Caco-2 (cell line): ENCODE data around the gene CCDC61. TPM values are rescaled to one million over a fixed set of nuclear protein-coding genes. Genes with fewer than 3 reads are reported as not detected.

Experiments used
- BruUV-seq: library from RNA; stranded (reverse); fragments of 400-500 nt; replicated peaks from 2 replicates; lab custom pipeline; 2021; lab: Mats Ljungman, UMichigan
- CTCF ChIA-PET: fragments of 300-600 bp; sonication (Branson Sonifier 250); formaldehyde crosslinking; loops from one replicate; lab custom pipeline; 2022; ENCODE audit warnings: antibody characterized with exemption; lab: Charles Lee
- POLR2A ChIA-PET: fragments of 300-600 bp; sonication (Branson Sonifier 250); formaldehyde crosslinking; loops from one replicate; lab custom pipeline; 2022; ENCODE audit warnings: antibody characterized with exemption; lab: Charles Lee
- DNase-seq, 2 experiments: peaks; one replicate each; pipeline versions ENCODE4 v3.0.0 to v3.0.0-alpha.2; 2020 to 2022
- H3K27me3 ChIP-seq: replicated peaks from 2 replicates; pipeline ENCODE4 v1.6.0; 2011; ENCODE audit warnings: low read length; ENCODE audit not compliant: control insufficient read depth, insufficient read depth
- H3K36me3 ChIP-seq: 2 replicates; pipeline ENCODE4 v1.5.1; 2011; ENCODE audit warnings: low read length; ENCODE audit not compliant: control insufficient read depth, insufficient read depth
- H3K4me1 ChIP-seq: fragments of 250-450 bp; sonication (Bioruptor Pico); 2 replicates; pipeline ENCODE4 v1.5.1; 2020; ENCODE audit warnings: mild to moderate bottlenecking
- H3K4me3 ChIP-seq: 2 replicates; pipeline ENCODE4 v1.5.1; 2011; ENCODE audit warnings: low read depth, mild to moderate bottlenecking, control low read depth, low read length
- H3K9me3 ChIP-seq: fragments of 250-450 bp; sonication (Bioruptor Pico); 2 replicates; pipeline ENCODE4 v1.5.1; 2020; ENCODE audit warnings: mild to moderate bottlenecking, moderate library complexity
- H3K27ac Mint-ChIP-seq: one replicate; pipeline ENCODE4 v1.8.0; 2022; ENCODE audit warnings: mixed read lengths; ENCODE audit not compliant: unreplicated experiment
- H3K27me3 Mint-ChIP-seq: one replicate; pipeline ENCODE4 v1.8.0; 2022; ENCODE audit warnings: mixed read lengths; ENCODE audit not compliant: insufficient read depth, unreplicated experiment
- H3K36me3 Mint-ChIP-seq: one replicate; pipeline ENCODE4 v1.8.0; 2022; ENCODE audit warnings: mild to moderate bottlenecking, mixed read lengths; ENCODE audit not compliant: insufficient read depth, unreplicated experiment
- H3K4me1 Mint-ChIP-seq: one replicate; pipeline ENCODE4 v1.8.0; 2022; ENCODE audit warnings: low read depth, mixed read lengths; ENCODE audit not compliant: unreplicated experiment
- H3K4me3 Mint-ChIP-seq: one replicate; pipeline ENCODE4 v1.8.0; 2022; ENCODE audit warnings: mild to moderate bottlenecking, moderate library complexity, mixed read lengths; ENCODE audit not compliant: unreplicated experiment
- H3K9me3 Mint-ChIP-seq: one replicate; pipeline ENCODE4 v1.8.0; 2022; ENCODE audit warnings: mixed read lengths; ENCODE audit not compliant: unreplicated experiment
- intact Hi-C: fragments of 100-400 bp; cut with micrococcal nuclease; formaldehyde crosslinking; loops from one replicate; pipeline ENCODE4 v1.10.0; 2022; ENCODE audit not compliant: unreplicated experiment
- total RNA-seq: library from RNA; stranded (reverse); gene quantifications from 2 replicates; pipeline ENCODE4 v1.2.3, GENCODE V29; 2022
- TF ChIP-seq, protein P1 (sequence below), 2 experiments: fragments of 200-600 bp in 1 of 2; IDR thresholded peaks; 1 replicate in 1 of 2; 2 replicates in 1 of 2; pipeline versions ENCODE4 v1.5.1 to v1.8.0; 2011 to 2022; ENCODE audit warnings: antibody characterized with exemption in 1 of 2, control low read depth in 1 of 2, inconsistent platforms in 1 of 2, low read depth in 1 of 2, low read length in 1 of 2, mild to moderate bottlenecking in 1 of 2, moderate library complexity in 1 of 2; ENCODE audit not compliant: insufficient read depth in 1 of 2, severe bottlenecking in 1 of 2, unreplicated experiment in 1 of 2

Gene CCDC61
- total RNA-seq, 1 experiment from 2014 or later, result 21.1 TPM

DNA sequence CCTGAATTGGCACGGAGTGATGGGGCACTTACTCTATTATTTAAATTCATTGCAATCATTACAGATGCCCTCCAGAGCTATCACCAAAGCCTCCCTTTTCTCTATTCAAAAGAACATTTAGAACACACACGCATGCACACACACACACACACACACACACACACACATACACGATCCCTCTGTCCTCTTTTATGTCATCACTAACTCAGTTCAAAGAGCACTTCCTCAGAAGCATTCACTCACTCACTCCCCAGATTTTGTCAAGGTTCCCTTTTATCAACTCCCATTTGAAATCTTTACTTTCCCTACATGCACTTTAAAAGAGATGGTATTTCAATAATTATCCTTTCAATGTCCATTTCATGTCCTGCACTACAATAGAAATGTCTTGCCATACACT, 67.9 kb downstream of the CCDC61 start:
- Mint-ChIP-seq H3K4me1 (peaks cover 5% of the 10 kb centered on the region), H3K27ac (no peak overlapping the region), H3K4me3 (no peak overlapping the region), H3K27me3 (no peaks in the 10 kb centered on the region), H3K9me3 (peaks cover 18% of the 10 kb centered on the region), H3K36me3 (peaks cover 5% of the 10 kb centered on the region)
- no TSS peak for BruUV-seq
- ChIA-PET POLR2A (no interaction called here), CTCF (no interaction called here)
- intact Hi-C loops, result no loop called here
- no peak for DNase-seq
- no peak overlapping the region for H3K4me3 ChIP-seq
- H3K9me3 ChIP-seq, result peaks cover 16% of the 10 kb centered on the region
- TF ChIP-seq, protein P1, sequence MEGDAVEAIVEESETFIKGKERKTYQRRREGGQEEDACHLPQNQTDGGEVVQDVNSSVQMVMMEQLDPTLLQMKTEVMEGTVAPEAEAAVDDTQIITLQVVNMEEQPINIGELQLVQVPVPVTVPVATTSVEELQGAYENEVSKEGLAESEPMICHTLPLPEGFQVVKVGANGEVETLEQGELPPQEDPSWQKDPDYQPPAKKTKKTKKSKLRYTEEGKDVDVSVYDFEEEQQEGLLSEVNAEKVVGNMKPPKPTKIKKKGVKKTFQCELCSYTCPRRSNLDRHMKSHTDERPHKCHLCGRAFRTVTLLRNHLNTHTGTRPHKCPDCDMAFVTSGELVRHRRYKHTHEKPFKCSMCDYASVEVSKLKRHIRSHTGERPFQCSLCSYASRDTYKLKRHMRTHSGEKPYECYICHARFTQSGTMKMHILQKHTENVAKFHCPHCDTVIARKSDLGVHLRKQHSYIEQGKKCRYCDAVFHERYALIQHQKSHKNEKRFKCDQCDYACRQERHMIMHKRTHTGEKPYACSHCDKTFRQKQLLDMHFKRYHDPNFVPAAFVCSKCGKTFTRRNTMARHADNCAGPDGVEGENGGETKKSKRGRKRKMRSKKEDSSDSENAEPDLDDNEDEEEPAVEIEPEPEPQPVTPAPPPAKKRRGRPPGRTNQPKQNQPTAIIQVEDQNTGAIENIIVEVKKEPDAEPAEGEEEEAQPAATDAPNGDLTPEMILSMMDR (IDR thresholded peaks at IDR 0.05; ENCODE audit: insufficient read depth in 1 of 2, low read depth in 1 of 2, low read length in 1 of 2, severe bottlenecking in 1 of 2, unreplicated experiment in 1 of 2), result no peak
- H3K4me1 ChIP-seq, result peaks cover 11% of the 10 kb centered on the region
- H3K27me3 ChIP-seq, result no peaks in the 10 kb centered on the region
- H3K36me3 ChIP-seq, result no peaks in the 10 kb centered on the region; the same call in 1 of the 2 replicates

GRCh38 chr19:46065486-46066071, 70.3 kb downstream of the CCDC61 start:
- no peak overlapping the region for H3K4me3 Mint-ChIP-seq
- no peak overlapping the region for H3K27ac Mint-ChIP-seq
- peaks cover 19% of the 10 kb centered on the region for H3K4me1 Mint-ChIP-seq
- intact Hi-C loops, result no loop called here
- BruUV-seq, result no TSS peak
- Histone ChIP-seq H3K4me1 (peaks cover 33% of the 10 kb centered on the region), H3K4me3 (no peak overlapping the region), H3K36me3 (no peaks in the 10 kb centered on the region; the same call in 1 of the 2 replicates), H3K27me3 (no peaks in the 10 kb centered on the region), H3K9me3 (peaks cover 16% of the 10 kb centered on the region)
- no peaks in the 10 kb centered on the region for H3K27me3 Mint-ChIP-seq
- TF ChIP-seq, protein P1 (IDR thresholded peaks at IDR 0.05; ENCODE audit: insufficient read depth in 1 of 2, low read depth in 1 of 2, low read length in 1 of 2, severe bottlenecking in 1 of 2, unreplicated experiment in 1 of 2), result no peak
- CTCF ChIA-PET, result no interaction called here
- POLR2A ChIA-PET, result no interaction called here
- H3K9me3 Mint-ChIP-seq, result peaks cover 18% of the 10 kb centered on the region
- peaks cover 5% of the 10 kb centered on the region for H3K36me3 Mint-ChIP-seq
- DNase-seq, result no peak

DNA sequence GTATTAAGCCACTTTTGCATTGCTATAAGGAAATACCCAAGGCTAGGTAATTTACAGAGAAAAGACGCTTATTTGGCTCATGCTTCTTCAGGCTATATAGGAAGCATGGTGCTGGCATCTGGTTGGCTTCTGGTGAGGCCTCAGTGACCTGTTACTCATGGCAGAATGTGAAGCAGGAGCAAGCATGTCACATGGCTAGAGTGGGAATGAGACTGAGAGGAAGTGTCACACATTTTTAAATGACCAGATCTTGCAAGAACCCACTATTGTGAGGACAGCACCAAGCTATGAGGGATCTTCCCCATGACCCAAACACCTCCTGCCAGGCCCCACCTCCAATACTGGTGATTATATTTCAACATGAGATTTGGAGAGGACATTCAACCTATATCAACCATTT, 71.2 kb downstream of the CCDC61 start:
- intact Hi-C loops, result no loop called here
- Mint-ChIP-seq H3K36me3 (peaks cover 5% of the 10 kb centered on the region), H3K9me3 (peaks cover 18% of the 10 kb centered on the region), H3K27me3 (no peaks in the 10 kb centered on the region), H3K4me1 (peaks cover 19% of the 10 kb centered on the region), H3K4me3 (no peak overlapping the region), H3K27ac (no peak overlapping the region)
- TF ChIP-seq, protein P1 (IDR thresholded peaks at IDR 0.05; ENCODE audit: insufficient read depth in 1 of 2, low read depth in 1 of 2, low read length in 1 of 2, severe bottlenecking in 1 of 2, unreplicated experiment in 1 of 2), result no peak
- DNase-seq, result no peak
- H3K4me3 ChIP-seq, result no peak overlapping the region
- CTCF ChIA-PET, result no interaction called here
- H3K4me1 ChIP-seq, result peaks cover 38% of the 10 kb centered on the region
- POLR2A ChIA-PET, result no interaction called here
- H3K27me3 ChIP-seq, result no peaks in the 10 kb centered on the region
- no peaks in the 10 kb centered on the region; the same call in 1 of the 2 replicates for H3K36me3 ChIP-seq
- peaks cover 10% of the 10 kb centered on the region for H3K9me3 ChIP-seq
- no TSS peak for BruUV-seq
